Measurements from ENCODE around the gene PLCB1. TPM values are rescaled to one million over a fixed set of nuclear protein-coding genes. Genes with fewer than 3 reads are reported as not detected.
"Not testable (repeated sequence)": the region's sequence is repeated elsewhere in the genome, so short reads cannot be mapped to it uniquely, and the experiment has no call there.

Gene PLCB1
- total RNA-seq, 1 donor from 2014 or later, result 13.6 TPM

GRCh38 chr20:8330785-8331695 is 199.0 kb downstream of the PLCB1 start:
- DNase-seq (ENCODE audit: low read depth, low spot score), result no peak

GRCh38 chr20:8331740-8332412 is 199.8 kb downstream of the PLCB1 start:
- no peak for DNase-seq (ENCODE audit: low read depth, low spot score)

- DNase-seq (ENCODE audit: low read depth, low spot score), result no peak
These were observed 202.6 kb downstream of the PLCB1 start for GRCh38 chr20:8334641-8335040.

- no peak for DNase-seq (ENCODE audit: low read depth, low spot score)
These were observed 203.0 kb downstream of the PLCB1 start for GRCh38 chr20:8335059-8335458.

- DNase-seq (ENCODE audit: low read depth, low spot score), result no peak
These were observed 203.6 kb downstream of the PLCB1 start for GRCh38 chr20:8335495-8336195.

GRCh38 chr20:8339349-8339748 is 207.3 kb downstream of the PLCB1 start:
- DNase-seq (ENCODE audit: low read depth, low spot score), result no peak

- no peak for DNase-seq (ENCODE audit: low read depth, low spot score)
These were observed 210.3 kb downstream of the PLCB1 start for GRCh38 chr20:8342391-8342790.

- no peak for DNase-seq (ENCODE audit: low read depth, low spot score)
These were observed 212.0 kb downstream of the PLCB1 start for GRCh38 chr20:8344106-8344505.

- DNase-seq (ENCODE audit: low read depth, low spot score), result no peak
These were observed 212.6 kb downstream of the PLCB1 start for GRCh38 chr20:8344631-8345030.

GRCh38 chr20:8346700-8347270 is 214.7 kb downstream of the PLCB1 start:
- no peak for DNase-seq (ENCODE audit: low read depth, low spot score)

GRCh38 chr20:8350225-8350624 is 218.2 kb downstream of the PLCB1 start:
- DNase-seq (ENCODE audit: low read depth, low spot score), result not testable (repeated sequence)

- DNase-seq (ENCODE audit: low read depth, low spot score), result no peak
These were observed 220.4 kb downstream of the PLCB1 start for GRCh38 chr20:8352486-8352885.

GRCh38 chr20:8353512-8353911 is 221.4 kb downstream of the PLCB1 start:
- no peak for DNase-seq (ENCODE audit: low read depth, low spot score)

GRCh38 chr20:8355453-8355852 is 223.4 kb downstream of the PLCB1 start:
- no peak for DNase-seq (ENCODE audit: low read depth, low spot score)

GRCh38 chr20:8356806-8357205 is 224.7 kb downstream of the PLCB1 start:
- no peak for DNase-seq (ENCODE audit: low read depth, low spot score)

GRCh38 chr20:8357703-8358102 is 225.6 kb downstream of the PLCB1 start:
- no peak for DNase-seq (ENCODE audit: low read depth, low spot score)

GRCh38 chr20:8360035-8360434 is 228.0 kb downstream of the PLCB1 start:
- no peak for DNase-seq (ENCODE audit: low read depth, low spot score)

- no peak for DNase-seq (ENCODE audit: low read depth, low spot score)
These were observed 229.1 kb downstream of the PLCB1 start for GRCh38 chr20:8361006-8361652.

- DNase-seq (ENCODE audit: low read depth, low spot score), result no peak
These were observed 229.7 kb downstream of the PLCB1 start for GRCh38 chr20:8361779-8362178.

GRCh38 chr20:8362457-8362856 is 230.4 kb downstream of the PLCB1 start:
- no peak for DNase-seq (ENCODE audit: low read depth, low spot score)

Data from pulmonary artery endothelial cell (primary cell).